Neural cell (in vitro differentiated cells): ENCODE results near the gene CLIC4.

Experiments used
- CTCF ChIP-seq: fragments of 450-650 bp; IDR thresholded peaks from 2 replicates; pipeline ENCODE4 v1.5.1; 2014; ENCODE audit warnings: antibody characterized with exemption, mild to moderate bottlenecking, moderate library complexity; ENCODE audit not compliant: poor library complexity, severe bottlenecking
- POLR2AphosphoS5 ChIP-seq: IDR thresholded peaks from 2 replicates; pipeline ENCODE4 v1.6.1; 2012

GRCh38 chr1:24801176-24801575, 55.9 kb downstream of the CLIC4 start:
- TF ChIP-seq CTCF (no peak), POLR2AphosphoS5 (no peak)
